CD4-positive, CD25-positive, alpha-beta regulatory T cell (primary cell): Measurements from ENCODE around the gene STAM2. TPM values are rescaled to one million over a fixed set of nuclear protein-coding genes. Genes with fewer than 3 reads are reported as not detected.
"Not testable (repeated sequence)": the region's sequence is repeated elsewhere in the genome, so short reads cannot be mapped to it uniquely, and the experiment has no call there.

Experiments
- ATAC-seq, 2 donors: fragments of 150-1000 bp; cut with Tn5 transposase; one replicate each; pipeline ENCODE4 v1.10.0; 2021; ENCODE audit warnings: low read depth in 2 of 2, moderate number of reproducible peaks in 2 of 2, moderate library complexity in 1 of 2
- DNase-seq, 3 donors: peaks; one replicate each; pipeline versions ENCODE4 v3.0.0 to v3.0.0-alpha.2; 2012 to 2022; ENCODE audit warnings: mixed read lengths in 1 of 3
- H3K27ac ChIP-seq: one replicate; pipeline ENCODE4 v1.7.0; 2013; ENCODE audit warnings: mild to moderate bottlenecking, low read length; ENCODE audit not compliant: insufficient read depth, poor library complexity, severe bottlenecking
- H3K27me3 ChIP-seq: one replicate; pipeline ENCODE4 v1.7.0; 2013; ENCODE audit warnings: low read length; ENCODE audit not compliant: control insufficient read depth, insufficient read depth
- H3K36me3 ChIP-seq: one replicate; pipeline ENCODE4 v1.7.0; 2013; ENCODE audit warnings: mild to moderate bottlenecking, low read length, moderate library complexity; ENCODE audit not compliant: control insufficient read depth, insufficient read depth
- H3K4me1 ChIP-seq: 2 replicates; pipeline ENCODE4 v1.7.0; 2013; ENCODE audit warnings: mild to moderate bottlenecking, low read length; ENCODE audit not compliant: insufficient read depth, control insufficient read depth, poor library complexity, severe bottlenecking
- H3K4me3 ChIP-seq: one replicate; pipeline ENCODE4 v1.7.0; 2013; ENCODE audit warnings: low read depth, mild to moderate bottlenecking, low read length, moderate library complexity
- H3K9me3 ChIP-seq, 2 experiments: 1 replicate in 1 of 2; 2 replicates in 1 of 2; pipeline ENCODE4 v1.7.0; 2013; ENCODE audit warnings: low read length in 2 of 2, mild to moderate bottlenecking in 1 of 2, moderate library complexity in 1 of 2; ENCODE audit not compliant: control insufficient read depth in 2 of 2
- H3K27ac Mint-ChIP-seq, 3 donors: one replicate each; pipeline ENCODE4 v1.8.0; 2020 to 2022; ENCODE audit warnings: mild to moderate bottlenecking in 3 of 3, mixed read lengths in 3 of 3, moderate library complexity in 2 of 3
- H3K27me3 Mint-ChIP-seq: one replicate; pipeline ENCODE4 v1.8.0; 2022; ENCODE audit warnings: mild to moderate bottlenecking, mixed read lengths
- H3K36me3 Mint-ChIP-seq: one replicate; pipeline ENCODE4 v1.8.0; 2020; ENCODE audit warnings: mixed read lengths
- H3K4me1 Mint-ChIP-seq, 4 donors: one replicate each; pipeline ENCODE4 v1.8.0; 2020 to 2022; ENCODE audit warnings: mixed read lengths in 4 of 4, mild to moderate bottlenecking in 1 of 4
- H3K4me3 Mint-ChIP-seq, 4 donors: one replicate each; pipeline ENCODE4 v1.8.0; 2020 to 2022; ENCODE audit warnings: mild to moderate bottlenecking in 4 of 4, mixed read lengths in 4 of 4, moderate library complexity in 3 of 4
- H3K9me3 Mint-ChIP-seq, 7 donors: one replicate each; pipeline ENCODE4 v1.8.0; 2020 to 2022; ENCODE audit warnings: mixed read lengths in 7 of 7, mild to moderate bottlenecking in 3 of 7, moderate library complexity in 2 of 7
- polyA plus RNA-seq, 4 donors: library from polyadenylated mRNA; unstranded; fragments of 300-500 nt; fragmentation: Illumina TruSeq; gene quantifications; one replicate each; pipeline ENCODE4 v1.2.3, GENCODE V29; 2021
- total RNA-seq: library from RNA; stranded (reverse); gene quantifications from one replicate; pipeline ENCODE4 v1.2.3, GENCODE V29; 2022

The STAM2 gene
- total and polyA plus RNA-seq, 5 donors from 2014 or later = 4.6 to 13.4 (median 7.3) TPM

- Mint-ChIP-seq H3K4me1 (no peaks in the 10 kb centered on the region), H3K4me3 (no peak overlapping the region), H3K27me3 (peaks cover 13% of the 10 kb centered on the region), H3K36me3 (no peaks in the 10 kb centered on the region), H3K9me3 (peaks cover 0 to 4% (median 0%) of the 10 kb centered on the region in 7 donors), H3K27ac (no peak overlapping the region)
- no peaks in the 10 kb centered on the region for H3K9me3 ChIP-seq
- H3K36me3 ChIP-seq = no peaks in the 10 kb centered on the region
- H3K4me1 ChIP-seq = no peaks in the 10 kb centered on the region
- ATAC-seq (no peak), DNase-seq (no peak)
- no peaks in the 10 kb centered on the region for H3K27me3 ChIP-seq
- no peak overlapping the region for H3K27ac ChIP-seq
- H3K4me3 ChIP-seq = no peak overlapping the region
These were observed 24.5 kb upstream of the STAM2 start for GRCh38 chr2:152200101-152200500.

DNA sequence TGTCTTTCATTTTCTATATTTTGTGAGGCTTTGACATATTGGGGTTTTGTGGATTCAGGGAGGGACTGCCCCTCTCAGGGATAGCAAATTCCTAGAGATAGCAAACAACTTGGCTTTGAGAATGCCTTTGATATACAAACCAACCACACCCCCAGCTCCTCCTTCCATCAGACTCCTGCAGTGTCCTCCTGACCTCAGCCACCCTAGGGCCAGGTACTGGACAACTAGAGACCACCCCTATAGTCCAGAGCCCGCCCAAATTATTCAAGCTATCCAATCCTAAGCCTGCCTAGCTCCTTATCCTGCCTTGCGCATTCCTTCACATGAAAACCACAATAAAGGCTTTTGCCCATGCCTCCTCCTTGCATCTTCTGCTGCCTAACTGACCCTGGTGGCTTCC is 22.9 kb upstream of the STAM2 start:
- H3K27me3 ChIP-seq = no peaks in the 10 kb centered on the region
- Mint-ChIP-seq H3K27me3 (peaks cover 13% of the 10 kb centered on the region), H3K9me3 (peaks cover 0 to 5% (median 0%) of the 10 kb centered on the region in 7 donors), H3K27ac (no peak overlapping the region), H3K4me1 (no peaks in the 10 kb centered on the region), H3K4me3 (peak overlapping the region in 1 of 4 donors; percentile 77), H3K36me3 (no peaks in the 10 kb centered on the region)
- H3K27ac ChIP-seq = no peak overlapping the region
- no peaks in the 10 kb centered on the region for H3K4me1 ChIP-seq
- no peaks in the 10 kb centered on the region for H3K36me3 ChIP-seq
- DNase-seq (no peak), ATAC-seq (no peak)
- H3K9me3 ChIP-seq = no peaks in the 10 kb centered on the region
- H3K4me3 ChIP-seq = no peak overlapping the region

DNA sequence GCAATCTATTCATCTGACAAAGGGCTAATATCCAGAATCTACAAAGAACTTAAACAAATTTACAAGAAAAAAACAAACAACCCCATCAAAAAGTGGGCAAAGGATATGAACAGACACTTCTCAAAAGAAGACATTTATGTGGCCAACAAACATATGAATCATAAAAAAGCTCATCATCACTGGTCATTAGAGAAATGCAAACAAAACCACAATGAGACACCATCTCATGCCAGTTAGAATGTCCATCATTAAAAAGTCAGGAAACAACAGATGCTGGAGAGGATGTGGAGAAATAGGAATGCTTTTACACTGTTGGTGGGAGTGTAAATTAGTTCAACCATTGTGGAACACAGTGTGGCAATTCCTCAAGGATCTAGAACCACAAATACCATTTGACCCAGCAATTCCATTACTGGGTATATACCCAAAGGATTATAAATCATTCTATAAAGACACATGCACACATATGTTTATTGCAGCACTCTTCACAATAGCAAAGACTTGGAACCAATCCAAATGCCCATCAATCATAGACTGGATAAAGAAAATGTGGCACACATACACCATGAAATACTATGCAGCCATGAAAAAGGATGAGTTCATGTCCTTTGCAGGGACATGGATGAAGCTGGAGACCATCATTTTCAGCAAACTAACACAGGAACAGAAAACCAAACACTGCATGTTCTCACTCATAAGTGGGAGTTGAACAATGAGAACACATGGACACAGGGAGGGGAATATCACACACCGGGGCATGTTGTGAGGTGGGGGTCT is 22.1 kb upstream of the STAM2 start:
- DNase-seq, H3K27me3 ChIP-seq, H3K4me3 ChIP-seq, H3K27ac Mint-ChIP-seq, H3K4me3 Mint-ChIP-seq, H3K9me3 Mint-ChIP-seq, ATAC-seq, H3K36me3 ChIP-seq, H3K36me3 Mint-ChIP-seq, H3K4me1 Mint-ChIP-seq, H3K27ac ChIP-seq, H3K4me1 ChIP-seq, H3K9me3 ChIP-seq: not testable (repeated sequence)
- H3K27me3 Mint-ChIP-seq = peaks cover 16% of the 10 kb centered on the region

GRCh38 chr2:152189622-152190495 is 14.3 kb upstream of the STAM2 start:
- H3K27ac Mint-ChIP-seq = no peak overlapping the region

DNA sequence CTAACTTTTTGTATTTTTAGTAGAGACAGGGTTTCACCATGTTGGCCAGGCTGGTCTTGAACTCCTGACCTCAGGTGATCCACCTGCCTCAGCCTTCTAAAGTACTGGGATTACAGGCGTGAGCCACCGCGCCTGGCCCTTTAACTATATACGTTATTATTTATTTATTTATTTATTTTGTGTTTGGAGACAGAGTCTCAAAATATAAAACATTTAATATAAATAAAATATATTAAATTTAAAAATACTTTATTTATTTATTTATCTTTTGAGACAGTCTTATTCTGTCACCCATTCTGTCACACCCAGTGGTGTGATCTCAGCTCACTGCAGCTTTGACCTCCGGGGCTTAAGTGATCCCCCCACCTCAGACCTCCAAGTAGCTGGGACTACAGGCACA is 11.2 kb upstream of the STAM2 start:
- H3K9me3 ChIP-seq, H3K36me3 ChIP-seq, H3K4me3 ChIP-seq, H3K4me1 ChIP-seq, H3K27ac Mint-ChIP-seq, H3K27me3 ChIP-seq, H3K27ac ChIP-seq, H3K4me3 Mint-ChIP-seq, H3K9me3 Mint-ChIP-seq, H3K4me1 Mint-ChIP-seq, ATAC-seq, DNase-seq, H3K36me3 Mint-ChIP-seq: not testable (repeated sequence)
- peaks cover 41% of the 10 kb centered on the region for H3K27me3 Mint-ChIP-seq

More at GRCh38 chr2:152189622-152190495, 14.3 kb upstream of the STAM2 start:
- Histone ChIP-seq H3K27ac (no peak overlapping the region), H3K27me3 (peaks cover 13% of the 10 kb centered on the region), H3K4me3 (no peak overlapping the region), H3K36me3 (no peaks in the 10 kb centered on the region), H3K9me3 (no peaks in the 10 kb centered on the region), H3K4me1 (no peaks in the 10 kb centered on the region)
- Mint-ChIP-seq H3K9me3 (peaks cover 0 to 4% (median 0%) of the 10 kb centered on the region in 7 donors), H3K27me3 (peaks cover 30% of the 10 kb centered on the region), H3K4me1 (no peaks in the 10 kb centered on the region), H3K4me3 (no peak overlapping the region), H3K36me3 (no peaks in the 10 kb centered on the region)
- no peak for ATAC-seq
- peak in 1 of 3 donors; percentile 39 for DNase-seq

DNA sequence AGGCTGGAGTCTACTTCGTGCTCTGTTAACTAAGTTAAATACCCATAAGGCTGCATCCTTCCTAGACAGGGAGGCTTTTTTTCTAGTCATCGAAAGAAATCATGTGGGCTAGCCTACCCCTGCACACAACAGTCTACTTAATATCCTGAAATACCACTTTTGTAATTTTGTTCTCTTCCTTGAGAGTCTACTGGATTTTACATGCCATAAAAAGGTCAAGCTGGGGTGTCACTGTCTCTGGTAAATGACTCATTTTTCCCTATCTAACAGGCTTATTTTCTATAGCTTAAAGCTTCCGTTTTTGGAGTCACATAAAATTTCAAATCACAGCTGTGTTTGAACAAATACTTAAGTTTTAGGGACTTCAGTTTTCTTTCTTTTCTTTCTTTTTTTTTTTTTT is 10.7 kb upstream of the STAM2 start:
- ATAC-seq (no peak), DNase-seq (no peak)
- H3K4me3 ChIP-seq = no peak overlapping the region
- H3K27ac ChIP-seq = no peak overlapping the region
- H3K4me1 Mint-ChIP-seq = peaks cover 0 to 9% (median 7%) of the 10 kb centered on the region in 4 donors
- H3K36me3 ChIP-seq = no peaks in the 10 kb centered on the region
- peaks cover 0 to 5% (median 0%) of the 10 kb centered on the region in 7 donors for H3K9me3 Mint-ChIP-seq
- no peaks in the 10 kb centered on the region for H3K9me3 ChIP-seq
- peaks cover 43% of the 10 kb centered on the region for H3K27me3 Mint-ChIP-seq
- H3K4me3 Mint-ChIP-seq = no peak overlapping the region
- H3K27ac Mint-ChIP-seq = no peak overlapping the region
- H3K27me3 ChIP-seq = peaks cover 6% of the 10 kb centered on the region
- H3K36me3 Mint-ChIP-seq = no peaks in the 10 kb centered on the region
- no peaks in the 10 kb centered on the region for H3K4me1 ChIP-seq

DNA sequence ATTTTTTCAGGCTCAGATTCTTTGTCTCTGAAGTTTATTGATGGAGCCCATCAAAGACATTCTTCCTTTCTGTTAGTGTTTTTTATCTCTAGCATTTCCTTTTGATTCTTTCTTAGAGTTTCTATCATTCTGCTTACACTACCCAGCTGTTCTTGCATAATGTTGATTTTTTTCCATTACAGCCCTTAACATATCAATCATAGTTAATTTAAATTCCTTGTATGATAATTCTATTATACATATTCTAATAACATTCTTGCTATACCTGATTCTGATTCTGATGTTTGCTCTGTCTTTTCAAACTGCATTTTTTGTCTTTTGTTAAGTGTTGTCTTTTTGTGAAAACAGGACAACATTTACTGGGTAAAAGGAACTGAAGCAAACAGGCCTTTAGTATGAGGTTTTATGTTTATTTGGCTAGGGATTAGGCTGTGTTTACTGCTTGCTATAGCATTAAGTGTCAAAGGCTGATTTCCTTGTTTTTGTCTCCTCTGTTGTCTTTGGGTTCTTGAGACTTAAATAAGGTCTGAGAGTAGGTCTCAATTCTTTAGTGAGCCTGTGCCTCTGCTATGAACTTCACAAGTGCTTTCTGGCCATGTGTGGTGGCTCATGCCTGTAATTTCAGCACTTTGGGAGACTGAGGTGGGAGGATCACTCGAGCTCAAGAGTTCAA is 8.0 kb upstream of the STAM2 start:
- Histone ChIP-seq H3K36me3 (no peaks in the 10 kb centered on the region), H3K9me3 (no peaks in the 10 kb centered on the region), H3K4me3 (no peak overlapping the region), H3K27ac (no peak overlapping the region), H3K4me1 (no peaks in the 10 kb centered on the region), H3K27me3 (peaks cover 4% of the 10 kb centered on the region)
- H3K27ac Mint-ChIP-seq = peak overlapping the region in 1 of 3 donors; percentile 4
- H3K9me3 Mint-ChIP-seq = peaks cover 0 to 5% (median 0%) of the 10 kb centered on the region in 7 donors
- ATAC-seq = no peak
- no peak for DNase-seq
- no peak overlapping the region for H3K4me3 Mint-ChIP-seq
- no peaks in the 10 kb centered on the region for H3K36me3 Mint-ChIP-seq
- H3K27me3 Mint-ChIP-seq = peaks cover 49% of the 10 kb centered on the region
- peaks cover 0 to 9% (median 7%) of the 10 kb centered on the region in 4 donors for H3K4me1 Mint-ChIP-seq
